ENCODE measurements around the gene KCNIP4. TPM values are rescaled to one million over a fixed set of nuclear protein-coding genes. Genes with fewer than 3 reads are reported as not detected.
A peak's percentile ranks its signal among the peaks of the same experiment; 100 is the strongest.

The KCNIP4 gene
- total and polyA plus RNA-seq, 2 donors (not counting 3 experiments of a cell fraction or from before 2014, with no cell fraction given), result not detected

GRCh38 chr4:21709761-21710160, 238.8 kb downstream of the KCNIP4 start:
- TF ChIP-seq, protein P1, sequence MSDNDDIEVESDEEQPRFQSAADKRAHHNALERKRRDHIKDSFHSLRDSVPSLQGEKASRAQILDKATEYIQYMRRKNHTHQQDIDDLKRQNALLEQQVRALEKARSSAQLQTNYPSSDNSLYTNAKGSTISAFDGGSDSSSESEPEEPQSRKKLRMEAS (IDR thresholded peaks at IDR 0.05; ENCODE audit: insufficient read depth, insufficient read length), result no peak
- Histone ChIP-seq H3K27ac (ENCODE audit: insufficient read depth, low read depth, low read length) (no peak overlapping the region), H3K4me2 (ENCODE audit: insufficient read depth, low read length) (no peak overlapping the region), H3K9me1 (replicated peaks; ENCODE audit: control insufficient read depth, extremely low read depth, insufficient read depth, low read length) (no peaks in the 10 kb centered on the region), H3K4me3 (replicated peaks in 1 of 3; ENCODE audit: insufficient read depth in 1 of 3, low read depth in 1 of 3, low read length in 3 of 3) (no peak overlapping the region), H3K9ac (replicated peaks; ENCODE audit: extremely low read depth, insufficient read depth, low read length) (no peak overlapping the region), H3K4me1 (ENCODE audit: control insufficient read depth, extremely low read depth, insufficient read depth, low read length) (no peaks in the 10 kb centered on the region), H4K20me1 (replicated peaks; ENCODE audit: control insufficient read depth, extremely low read depth, insufficient read depth, low read length) (no peaks in the 10 kb centered on the region), H2AFZ (ENCODE audit: low read depth, low read length) (no peak overlapping the region), H3K36me3 (ENCODE audit: control insufficient read depth in 2 of 2, extremely low read depth in 1 of 2, insufficient read depth in 2 of 2, low read length in 2 of 2) (no peaks in the 10 kb centered on the region), H3K9me3 (replicated peaks; ENCODE audit: control insufficient read depth, insufficient read depth, low read length) (no peaks in the 10 kb centered on the region), H3K79me2 (ENCODE audit: control insufficient read depth, insufficient read depth, low read length) (no peaks in the 10 kb centered on the region), H3K27me3 (ENCODE audit: control insufficient read depth in 2 of 2, insufficient read depth in 2 of 2, low read length in 2 of 2) (no peaks in the 10 kb centered on the region)
- DNase-seq (ENCODE audit: low read depth, low spot score) (no peak), FAIRE-seq (no peak)
- CTCF ChIA-PET, result no interaction called here
- BruUV-seq (replicated peaks), result no TSS peak
- dilution Hi-C loops (cut with MboI; ENCODE audit: extremely low pct_ligation_motif_present, low sequenced_read_pairs), result no loop called here
- intact Hi-C loops (cut with micrococcal nuclease), result no loop called here
- POLR2A ChIA-PET, result no interaction called here

- FAIRE-seq (no peak), DNase-seq (ENCODE audit: low read depth, low spot score) (peak; percentile 62)
- no TSS peak for BruUV-seq (replicated peaks)
- intact Hi-C loops (cut with micrococcal nuclease), result no loop called here
- Histone ChIP-seq H3K9ac (replicated peaks; ENCODE audit: extremely low read depth, insufficient read depth, low read length) (no peak overlapping the region), H3K79me2 (ENCODE audit: control insufficient read depth, insufficient read depth, low read length) (no peaks in the 10 kb centered on the region), H4K20me1 (replicated peaks; ENCODE audit: control insufficient read depth, extremely low read depth, insufficient read depth, low read length) (no peaks in the 10 kb centered on the region), H2AFZ (ENCODE audit: low read depth, low read length) (no peak overlapping the region), H3K4me2 (ENCODE audit: insufficient read depth, low read length) (no peak overlapping the region), H3K27me3 (ENCODE audit: control insufficient read depth in 2 of 2, insufficient read depth in 2 of 2, low read length in 2 of 2) (no peaks in the 10 kb centered on the region), H3K27ac (ENCODE audit: insufficient read depth, low read depth, low read length) (no peak overlapping the region), H3K4me3 (replicated peaks in 1 of 3; ENCODE audit: insufficient read depth in 1 of 3, low read depth in 1 of 3, low read length in 3 of 3) (no peak overlapping the region), H3K9me3 (replicated peaks; ENCODE audit: control insufficient read depth, insufficient read depth, low read length) (no peaks in the 10 kb centered on the region), H3K9me1 (replicated peaks; ENCODE audit: control insufficient read depth, extremely low read depth, insufficient read depth, low read length) (no peaks in the 10 kb centered on the region), H3K4me1 (ENCODE audit: control insufficient read depth, extremely low read depth, insufficient read depth, low read length) (no peaks in the 10 kb centered on the region), H3K36me3 (ENCODE audit: control insufficient read depth in 2 of 2, extremely low read depth in 1 of 2, insufficient read depth in 2 of 2, low read length in 2 of 2) (no peaks in the 10 kb centered on the region)
- ChIA-PET CTCF (no interaction called here), POLR2A (no interaction called here)
- TF ChIP-seq JUN (IDR thresholded peaks at IDR 0.05; ENCODE audit: borderline replicate concordance, insufficient read depth, insufficient read length, low read depth) (no peak), POLR2A (IDR thresholded peaks at IDR 0.05; ENCODE audit: low read depth, low read length) (no peak), EZH2 (IDR thresholded peaks at IDR 0.05; ENCODE audit: borderline replicate concordance, low read depth, low read length, severe bottlenecking) (no peak), POLR2AphosphoS5 (IDR thresholded peaks at IDR 0.05; ENCODE audit: insufficient read depth, low read depth, low read length) (no peak), GATA2 (IDR thresholded peaks at IDR 0.05; ENCODE audit: insufficient read depth, insufficient read length, low read depth, low read length) (no peak), MYC (IDR thresholded peaks at IDR 0.05; ENCODE audit: low read depth, low read length) (no peak), FOS (IDR thresholded peaks at IDR 0.05; ENCODE audit: borderline replicate concordance, insufficient read depth, low read length) (no peak)
- TF ChIP-seq, protein P2, sequence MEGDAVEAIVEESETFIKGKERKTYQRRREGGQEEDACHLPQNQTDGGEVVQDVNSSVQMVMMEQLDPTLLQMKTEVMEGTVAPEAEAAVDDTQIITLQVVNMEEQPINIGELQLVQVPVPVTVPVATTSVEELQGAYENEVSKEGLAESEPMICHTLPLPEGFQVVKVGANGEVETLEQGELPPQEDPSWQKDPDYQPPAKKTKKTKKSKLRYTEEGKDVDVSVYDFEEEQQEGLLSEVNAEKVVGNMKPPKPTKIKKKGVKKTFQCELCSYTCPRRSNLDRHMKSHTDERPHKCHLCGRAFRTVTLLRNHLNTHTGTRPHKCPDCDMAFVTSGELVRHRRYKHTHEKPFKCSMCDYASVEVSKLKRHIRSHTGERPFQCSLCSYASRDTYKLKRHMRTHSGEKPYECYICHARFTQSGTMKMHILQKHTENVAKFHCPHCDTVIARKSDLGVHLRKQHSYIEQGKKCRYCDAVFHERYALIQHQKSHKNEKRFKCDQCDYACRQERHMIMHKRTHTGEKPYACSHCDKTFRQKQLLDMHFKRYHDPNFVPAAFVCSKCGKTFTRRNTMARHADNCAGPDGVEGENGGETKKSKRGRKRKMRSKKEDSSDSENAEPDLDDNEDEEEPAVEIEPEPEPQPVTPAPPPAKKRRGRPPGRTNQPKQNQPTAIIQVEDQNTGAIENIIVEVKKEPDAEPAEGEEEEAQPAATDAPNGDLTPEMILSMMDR (IDR thresholded peaks at IDR 0.05; ENCODE audit: extremely low read depth in 1 of 2, insufficient read depth in 1 of 2, low read depth in 1 of 2, low read length in 2 of 2), result no peak
- TF ChIP-seq, protein P1 (IDR thresholded peaks at IDR 0.05; ENCODE audit: insufficient read depth, insufficient read length), result no peak
- dilution Hi-C loops (cut with MboI; ENCODE audit: extremely low pct_ligation_motif_present, low sequenced_read_pairs), result no loop called here
Observed at GRCh38 chr4:21709031-21709430, 239.5 kb downstream of the KCNIP4 start.

Measured in endothelial cell of umbilical vein (primary cell).